ENCODE measurements around the gene ANKRD13C.

Gene ANKRD13C

DNA sequence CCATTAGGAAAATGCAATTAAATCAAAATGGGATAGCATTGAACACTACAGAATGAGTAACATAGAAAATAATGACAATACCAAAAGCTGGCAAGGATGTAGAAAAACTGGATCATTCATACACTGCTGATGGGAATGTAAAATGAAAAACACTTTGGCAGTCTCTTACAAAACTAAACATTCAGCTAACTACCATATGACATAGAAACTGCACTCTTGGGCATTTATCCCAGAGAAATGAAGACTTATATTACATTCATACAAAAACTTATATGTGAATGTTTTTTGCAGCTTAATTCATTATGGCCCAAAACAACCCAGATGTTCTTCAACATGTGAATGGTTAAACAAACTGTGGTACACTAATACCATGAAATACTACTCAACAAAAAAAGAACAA, 66.4 kb downstream of the ANKRD13C start:
- no peak for FAIRE-seq

DNA sequence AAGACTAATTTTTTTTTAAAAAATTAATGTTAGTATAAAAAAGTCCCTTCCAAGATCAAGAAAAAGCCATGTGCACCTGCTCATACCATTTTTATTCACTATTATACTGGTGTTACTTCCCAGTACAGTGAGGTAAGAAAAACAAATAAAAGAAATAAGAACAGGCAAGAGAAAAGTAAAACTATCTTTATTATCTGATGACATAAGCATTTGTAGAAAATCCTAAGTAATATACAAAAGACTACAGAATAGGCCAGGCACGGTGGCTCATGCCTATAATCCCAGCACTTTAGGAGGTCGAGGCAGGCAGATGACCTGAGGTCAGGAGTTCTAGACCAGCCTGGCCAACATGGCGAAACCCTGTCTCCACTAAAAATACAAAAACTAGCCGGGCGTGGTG, 68.1 kb downstream of the ANKRD13C start:
- no peak for FAIRE-seq

DNA sequence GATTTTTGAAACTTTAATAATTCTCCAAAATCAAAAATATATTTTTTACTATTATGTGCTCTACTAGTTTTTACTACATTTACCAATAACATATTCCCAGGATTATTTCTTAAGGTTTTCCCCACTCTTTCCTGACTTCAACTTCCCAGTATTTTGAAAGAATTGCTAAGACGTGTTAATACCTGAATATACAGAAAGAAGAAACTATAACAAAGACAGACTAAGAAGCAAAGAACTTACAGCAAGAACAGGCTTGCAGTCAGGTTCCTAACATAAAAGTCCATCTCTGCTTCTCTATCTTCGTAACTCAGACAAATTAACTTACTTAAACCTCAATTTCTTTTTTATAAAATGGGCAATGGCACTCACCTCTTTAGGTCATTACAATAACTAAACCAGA, 70.2 kb downstream of the ANKRD13C start:
- FAIRE-seq: no peak

DNA sequence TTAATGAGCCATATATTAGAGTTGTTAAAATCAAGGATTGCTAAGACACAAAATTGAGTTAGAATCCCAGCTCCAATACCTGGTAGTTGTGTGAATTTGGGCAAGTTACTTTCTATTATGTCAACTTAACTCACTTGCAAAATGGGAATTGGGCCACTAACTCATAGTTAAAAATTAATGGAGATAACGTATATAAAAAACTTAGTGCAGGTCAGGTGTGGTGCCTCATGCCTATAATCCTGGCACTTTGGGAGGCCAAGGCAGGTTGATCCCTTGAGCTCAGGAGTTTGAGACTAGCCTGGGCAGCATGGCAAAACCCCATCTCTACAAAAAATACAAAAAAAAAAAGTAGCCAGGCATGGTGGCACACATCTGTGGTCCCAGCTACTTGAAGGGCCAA, 75.8 kb downstream of the ANKRD13C start:
- FAIRE-seq: no peak

DNA sequence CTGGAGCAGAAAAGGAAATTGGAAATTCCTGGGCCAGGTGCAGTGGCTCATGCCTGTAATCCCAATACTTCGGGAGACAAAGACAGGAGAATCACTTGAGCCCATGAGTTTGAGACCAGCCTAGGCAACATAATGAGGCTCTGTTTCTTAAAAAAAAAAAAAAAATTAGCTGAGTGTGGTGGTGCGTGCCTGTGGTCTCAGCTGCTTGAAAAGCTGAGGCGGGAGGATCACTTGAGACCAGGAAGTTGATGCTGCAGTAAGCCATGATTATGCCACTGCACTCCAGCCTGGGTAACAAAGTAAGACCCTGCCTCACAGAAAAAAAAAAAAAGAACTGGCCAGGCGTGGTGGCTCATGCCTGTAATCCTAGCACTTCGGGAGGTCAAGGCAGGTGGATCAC, 76.6 kb downstream of the ANKRD13C start:
- no peak for FAIRE-seq

DNA sequence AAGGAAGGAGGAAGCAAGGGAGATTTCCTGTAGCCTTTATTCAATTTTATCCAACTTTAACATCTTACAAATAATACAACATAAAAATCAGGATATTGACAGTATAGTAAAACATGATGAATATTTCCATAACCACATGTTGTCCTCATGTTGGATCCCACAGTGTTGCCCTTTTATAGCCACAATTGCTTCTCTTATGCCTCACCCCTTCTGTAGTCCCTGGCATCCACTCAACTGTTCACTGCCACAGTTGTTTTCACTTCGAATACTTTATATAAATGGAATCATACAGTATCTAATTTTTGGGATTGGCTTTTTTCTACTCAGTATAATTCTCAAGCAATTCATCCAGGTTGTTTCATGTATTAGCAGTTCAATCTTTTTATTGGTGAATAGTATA, 88.6 kb downstream of the ANKRD13C start:
- FAIRE-seq: no peak

DNA sequence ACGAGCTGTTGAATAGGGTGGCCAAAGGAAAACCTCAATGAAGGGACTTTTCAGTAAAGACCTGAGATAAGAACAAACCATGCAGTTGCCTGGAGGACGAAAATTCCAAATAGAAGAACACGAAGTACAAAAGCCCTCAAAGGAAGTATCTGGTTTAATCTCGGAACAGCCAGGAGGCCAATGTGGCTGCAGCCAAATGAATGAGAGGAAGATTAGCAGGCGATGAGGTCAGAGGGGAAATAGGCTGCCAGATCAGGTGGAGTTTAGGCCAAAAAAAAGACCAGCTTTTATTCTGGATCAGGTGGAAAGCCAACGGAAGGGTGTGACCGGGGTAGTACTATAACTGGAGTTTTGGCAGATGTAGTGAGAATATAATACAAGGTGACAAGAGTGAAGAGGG, 89.7 kb downstream of the ANKRD13C start:
- FAIRE-seq: no peak

DNA sequence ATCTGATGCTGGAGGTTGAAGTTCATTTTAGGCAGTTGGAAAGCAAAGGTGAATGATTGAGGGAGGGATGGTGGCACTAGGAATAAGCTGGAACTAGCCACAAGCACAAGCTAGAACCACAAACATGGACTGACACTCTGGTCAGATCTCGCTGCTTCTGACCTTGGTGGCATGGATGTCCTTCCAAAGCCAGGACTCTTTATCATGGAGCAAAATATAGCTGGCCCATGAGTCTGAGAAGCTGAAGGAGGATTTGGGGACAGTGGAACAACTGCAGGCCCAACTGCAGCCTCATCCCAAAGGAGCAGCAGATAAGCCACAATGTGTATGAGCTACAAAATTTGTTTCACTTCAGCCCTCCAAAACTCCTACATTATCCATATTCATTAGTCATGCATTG, 97.9 kb downstream of the ANKRD13C start:
- FAIRE-seq: no peak

DNA sequence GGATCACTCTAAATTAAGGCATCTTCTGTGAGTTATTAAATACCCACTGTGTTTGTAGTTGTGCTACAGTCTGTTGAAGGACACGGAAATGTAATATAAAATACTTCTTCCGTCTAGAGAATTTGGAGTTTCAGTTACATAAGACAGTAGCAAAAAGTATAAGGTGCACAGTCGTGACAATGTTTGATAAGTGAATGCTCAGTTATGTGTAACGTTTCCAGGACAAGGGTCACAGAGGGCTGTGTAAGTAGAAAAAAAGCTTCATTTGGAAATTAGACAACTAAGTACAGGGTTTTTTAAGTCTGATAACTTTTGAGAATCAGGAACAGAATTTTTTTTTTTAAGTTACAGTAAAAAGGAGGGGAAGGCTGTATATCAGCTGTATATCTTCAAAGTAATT, 105.8 kb downstream of the ANKRD13C start:
- FAIRE-seq: no peak

DNA sequence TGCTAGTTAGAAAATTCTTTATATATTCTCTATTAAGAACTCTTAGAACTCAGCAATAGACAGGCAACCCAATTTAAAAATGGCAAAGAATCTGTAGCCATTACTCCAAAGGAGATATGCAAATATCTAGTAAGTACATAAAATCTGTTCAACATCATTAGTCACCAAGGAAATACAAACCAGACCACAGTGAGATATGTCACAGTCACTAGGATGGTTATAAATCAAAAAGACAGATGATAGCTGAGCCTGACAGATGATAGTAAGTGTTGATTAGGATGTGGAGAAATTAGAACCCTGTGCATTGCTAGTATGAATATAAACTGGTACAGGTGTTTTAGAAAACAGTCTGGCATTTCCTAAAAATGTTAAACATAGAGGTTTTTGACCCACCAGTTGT, 106.8 kb downstream of the ANKRD13C start:
- no peak for FAIRE-seq

DNA sequence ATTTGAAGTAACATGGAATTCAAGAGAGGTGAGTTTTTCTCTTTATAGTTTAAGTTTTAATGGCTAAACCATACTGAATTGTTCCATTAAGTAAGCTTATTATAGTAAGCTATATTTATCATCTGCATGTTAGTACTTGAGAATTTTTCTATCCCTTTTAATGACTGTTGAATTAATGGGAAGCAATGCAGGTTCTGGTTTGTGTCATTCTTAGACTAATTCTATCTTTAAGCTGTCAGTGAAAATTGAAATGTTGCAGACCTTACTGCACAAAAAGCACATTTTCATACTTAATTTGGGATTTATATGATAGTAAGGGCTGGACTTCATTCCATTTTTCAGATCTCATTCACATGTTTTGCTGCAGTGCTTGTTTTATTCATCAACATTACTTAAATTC, 107.4 kb downstream of the ANKRD13C start:
- peak; percentile 44 for FAIRE-seq

DNA sequence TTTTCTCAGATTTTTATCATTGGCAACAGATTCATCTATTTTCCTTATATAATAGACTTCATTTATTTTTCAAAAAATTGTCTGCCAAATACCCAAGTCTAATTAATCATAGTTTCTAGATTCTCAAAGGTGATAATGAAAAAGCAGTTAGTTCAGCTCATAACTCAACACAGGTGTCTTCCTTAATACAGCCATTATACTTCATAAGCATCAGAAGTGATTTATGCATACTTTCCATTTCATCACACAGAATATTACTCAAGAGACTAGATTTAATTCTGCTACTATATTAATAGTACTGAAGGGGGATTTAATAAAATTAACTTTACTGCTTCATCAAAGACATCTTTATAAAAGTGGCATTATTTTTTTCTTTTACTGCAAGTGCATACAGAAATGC, 114.6 kb downstream of the ANKRD13C start:
- FAIRE-seq: no peak

DNA sequence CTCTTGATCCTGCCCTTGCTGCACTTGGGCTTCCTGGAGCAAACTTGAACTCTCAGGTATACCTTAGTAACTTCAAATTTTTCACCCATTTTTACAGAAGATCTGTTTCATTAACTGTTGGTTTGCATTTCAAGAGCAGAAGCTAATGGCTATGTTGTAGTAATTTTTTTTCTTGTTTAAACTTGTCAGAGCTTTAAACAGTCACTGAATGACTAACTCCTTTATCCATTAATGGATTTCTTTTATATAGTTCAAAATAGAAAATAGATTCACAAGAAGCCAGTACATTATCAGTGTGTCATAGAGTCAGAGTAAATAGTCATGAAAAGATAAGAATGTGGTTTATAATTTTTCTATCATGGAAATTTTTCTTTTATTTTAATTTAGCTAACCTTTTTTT, 119.8 kb downstream of the ANKRD13C start:
- peak; percentile 78 for FAIRE-seq

DNA sequence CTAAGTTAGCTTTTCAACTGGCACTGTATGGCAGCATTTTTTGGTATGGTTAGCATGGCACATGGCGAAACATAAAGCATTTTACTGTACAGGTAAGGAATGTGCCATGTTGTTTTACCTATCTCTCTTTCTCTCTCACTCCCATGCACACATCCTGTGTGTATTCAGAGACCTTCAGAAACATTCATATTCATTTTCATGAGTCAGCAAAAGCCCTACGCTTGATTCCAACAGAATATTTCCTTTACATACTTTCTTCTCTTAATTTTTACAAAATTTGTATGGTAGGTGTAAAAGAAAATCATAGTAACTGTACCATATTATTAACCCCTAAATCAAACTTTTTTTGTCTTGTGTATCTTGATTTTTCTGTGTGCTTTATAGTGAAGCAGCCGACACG, 123.0 kb downstream of the ANKRD13C start:
- no peak for FAIRE-seq

DNA sequence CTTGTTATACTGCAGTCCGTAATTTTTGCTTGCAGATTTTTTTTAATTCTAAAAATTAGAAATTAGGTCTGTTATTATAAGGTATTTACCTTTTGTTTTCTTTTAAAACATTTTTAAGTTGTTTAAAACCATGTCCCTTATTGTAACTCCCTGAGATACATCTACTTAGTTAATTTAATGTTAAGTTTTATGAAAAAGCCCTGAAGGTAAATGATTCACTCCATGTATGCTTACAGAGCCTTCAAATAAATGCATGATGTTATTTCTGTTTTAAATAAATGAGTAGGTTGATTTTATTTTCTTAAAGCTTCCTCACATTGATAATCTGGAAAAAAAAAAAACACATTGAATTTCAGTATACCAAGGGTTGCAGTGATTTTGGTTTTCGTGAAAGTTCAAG, 125.9 kb downstream of the ANKRD13C start:
- FAIRE-seq: peak; percentile 42

DNA sequence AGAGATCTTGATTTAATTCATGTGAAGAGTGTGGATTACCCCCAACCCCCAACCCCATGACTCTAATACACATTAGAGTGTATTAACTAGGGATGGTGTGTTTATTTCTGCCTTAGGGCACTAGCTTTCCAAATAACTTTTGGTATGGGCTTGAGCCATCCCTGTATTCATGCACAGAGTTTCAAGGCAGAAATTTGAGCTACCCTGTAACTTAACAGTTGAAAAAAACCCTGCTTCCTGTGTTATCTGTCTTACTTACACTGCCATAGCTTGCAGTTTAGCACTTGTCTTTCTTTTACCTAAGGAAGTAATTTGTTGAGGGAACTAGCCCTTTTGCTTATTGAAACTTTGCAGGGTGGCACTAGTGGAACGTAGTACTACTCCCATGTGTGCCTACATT, 127.1 kb downstream of the ANKRD13C start:
- no peak for FAIRE-seq

DNA sequence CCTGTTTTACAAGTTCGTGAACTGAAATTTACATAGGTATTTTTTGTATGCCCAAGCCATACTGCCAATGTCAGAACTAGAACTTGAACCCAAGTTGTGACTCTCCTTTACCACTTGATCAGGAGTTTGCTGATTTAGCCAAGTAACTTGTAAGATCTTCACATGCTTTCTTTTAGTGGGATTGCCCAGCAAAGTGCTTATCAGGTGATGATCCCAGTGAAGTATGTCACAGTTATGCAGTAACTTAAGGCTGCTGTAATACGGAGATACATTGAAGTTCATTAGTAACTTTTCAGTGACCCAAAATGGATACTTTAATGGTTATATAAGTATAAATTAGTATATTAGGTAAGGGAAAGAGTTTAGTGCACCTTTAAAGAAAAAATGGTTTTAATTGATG, 129.6 kb downstream of the ANKRD13C start:
- no peak for FAIRE-seq

DNA sequence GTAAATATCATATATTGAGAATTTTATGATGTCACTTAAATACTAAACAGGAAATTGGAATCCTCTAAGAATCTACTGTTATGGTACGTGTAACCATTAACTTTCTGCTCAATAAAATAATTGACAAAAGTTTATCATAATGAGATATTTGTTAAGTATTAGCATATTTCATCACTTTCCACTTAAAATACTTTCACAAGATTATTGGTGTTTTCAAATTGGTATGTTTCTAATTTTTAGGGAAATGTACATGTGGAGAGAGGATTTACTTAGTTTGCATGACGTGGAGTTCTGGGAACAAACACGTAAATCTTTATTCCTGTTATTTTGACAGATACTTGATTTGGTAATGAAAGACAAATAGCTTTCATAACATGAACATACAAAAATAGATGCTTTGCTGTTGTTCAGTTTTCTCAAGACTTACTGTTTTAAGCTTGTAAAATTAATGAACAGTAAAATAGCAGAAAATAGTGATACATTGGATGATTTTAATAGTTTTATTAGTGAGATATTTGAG, 131.7 kb downstream of the ANKRD13C start:
- FAIRE-seq: no peak

DNA sequence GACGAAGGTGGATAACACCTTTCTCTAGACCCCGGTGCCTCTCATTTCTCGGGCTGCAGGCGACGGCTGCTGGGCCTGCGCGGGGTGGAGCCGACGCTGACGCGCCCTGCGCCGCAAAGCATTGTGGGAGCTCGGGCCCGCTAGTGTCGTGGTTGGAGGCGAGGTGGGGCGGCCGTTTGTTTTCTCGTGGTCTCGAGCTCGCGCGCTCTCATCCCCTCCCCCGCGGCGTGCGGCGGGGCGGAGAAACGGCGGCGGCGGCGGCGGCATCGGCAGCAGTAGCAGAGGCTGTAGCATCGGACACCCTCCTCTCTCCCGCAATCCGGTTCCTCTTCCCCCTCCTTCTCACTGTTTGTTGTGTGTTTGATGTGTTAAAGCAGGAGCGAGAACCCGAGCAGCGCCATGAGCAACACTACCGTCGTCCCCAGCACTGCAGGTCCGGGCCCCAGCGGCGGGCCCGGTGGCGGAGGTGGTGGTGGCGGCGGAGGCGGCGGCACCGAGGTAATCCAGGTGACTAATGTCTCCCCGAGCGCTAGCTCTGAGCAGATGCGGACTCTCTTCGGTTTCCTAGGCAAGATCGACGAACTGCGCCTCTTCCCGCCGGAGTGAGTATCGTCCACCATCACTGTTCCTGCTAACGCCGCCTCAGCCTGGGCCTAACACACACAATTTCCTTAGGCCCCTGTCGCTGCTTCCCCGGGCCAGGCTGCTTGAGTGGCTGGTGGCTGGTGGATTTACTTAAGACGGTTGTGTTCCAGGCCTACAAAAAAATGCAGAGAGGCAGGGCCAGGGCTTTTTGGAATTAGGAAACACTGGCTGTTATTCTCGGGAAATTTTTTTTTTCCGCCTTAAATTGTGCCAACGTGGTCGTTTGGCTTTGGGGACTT, 133.0 kb downstream of the ANKRD13C start, which contains the start of gene SRSF11:
Gene SRSF11, plus strand, starts transcription at position 143 of the 884 bp plus-strand sequence. Its CDS starts 257 bp downstream, at position 400.
- FAIRE-seq: peak; percentile 92

DNA sequence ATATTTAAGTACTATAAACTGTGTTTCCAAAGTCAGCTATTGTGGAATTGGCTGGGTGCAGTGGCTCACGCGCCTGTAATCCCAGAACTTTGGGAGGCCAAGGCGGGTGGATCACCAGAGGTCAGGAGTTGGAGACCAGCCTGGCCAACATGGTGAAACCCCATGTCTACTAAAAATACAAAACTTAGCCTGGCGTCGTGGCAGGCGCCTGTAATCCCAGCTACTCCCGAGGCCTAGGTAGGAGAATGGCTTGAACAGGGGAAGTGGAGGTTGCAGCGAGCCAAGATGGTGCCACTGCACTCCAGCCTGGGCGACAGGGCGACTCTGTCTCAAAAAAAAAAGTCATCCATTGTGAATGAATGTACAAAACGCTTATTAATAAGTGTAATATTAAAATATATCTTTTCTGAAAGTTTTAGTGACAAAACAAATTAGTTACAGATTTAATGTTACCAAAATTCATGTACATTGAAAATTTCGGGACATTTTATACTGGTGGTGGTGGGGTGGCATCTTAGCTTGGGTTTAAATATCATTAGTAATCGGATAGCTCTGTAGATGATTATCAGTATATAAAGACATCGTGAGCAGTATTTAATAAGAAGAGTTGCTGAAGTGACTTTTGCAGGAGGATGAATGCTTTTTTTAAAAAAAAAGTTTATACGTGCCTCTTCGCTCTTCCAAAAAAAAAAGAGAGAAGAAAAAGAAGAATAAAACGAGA, 133.8 kb downstream of the ANKRD13C start:
- FAIRE-seq: no peak

DNA sequence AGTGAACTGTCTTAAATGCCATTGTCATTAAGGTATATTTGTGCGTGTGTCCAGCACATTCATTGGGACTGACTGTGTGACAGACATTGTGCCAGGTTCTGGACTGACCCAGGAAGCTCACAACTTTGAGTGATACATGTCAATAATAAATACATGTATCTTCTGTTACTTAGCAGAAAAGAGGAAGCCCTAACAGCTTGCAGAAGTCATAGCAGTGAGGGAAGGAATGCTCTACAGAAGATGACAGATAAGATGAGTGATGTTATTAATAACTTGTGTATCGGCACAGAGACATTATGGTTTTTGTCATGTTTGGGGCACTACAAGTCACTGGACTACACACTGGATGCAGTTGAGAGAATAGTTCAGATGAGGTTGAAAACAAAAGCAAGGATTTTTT, 134.5 kb downstream of the ANKRD13C start:
- FAIRE-seq: no peak

DNA sequence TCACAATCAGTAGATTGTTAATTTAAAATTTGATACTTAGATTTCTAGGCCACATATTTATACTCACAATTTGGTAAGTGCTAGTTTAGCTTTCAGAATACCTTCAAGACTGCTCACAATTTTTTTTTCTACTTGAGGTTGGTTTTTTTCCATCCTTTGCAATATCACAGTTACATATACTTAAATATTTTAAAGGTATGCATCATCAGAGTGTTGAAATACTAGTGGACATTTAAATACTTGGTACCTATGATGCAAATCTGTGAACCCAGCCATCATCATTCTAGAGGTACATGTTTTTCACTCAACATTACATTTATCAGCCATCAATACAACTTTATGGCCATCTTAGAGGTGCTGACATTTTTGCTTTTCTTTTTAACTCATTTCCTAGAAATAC, 143.0 kb downstream of the ANKRD13C start:
- FAIRE-seq: no peak

DNA sequence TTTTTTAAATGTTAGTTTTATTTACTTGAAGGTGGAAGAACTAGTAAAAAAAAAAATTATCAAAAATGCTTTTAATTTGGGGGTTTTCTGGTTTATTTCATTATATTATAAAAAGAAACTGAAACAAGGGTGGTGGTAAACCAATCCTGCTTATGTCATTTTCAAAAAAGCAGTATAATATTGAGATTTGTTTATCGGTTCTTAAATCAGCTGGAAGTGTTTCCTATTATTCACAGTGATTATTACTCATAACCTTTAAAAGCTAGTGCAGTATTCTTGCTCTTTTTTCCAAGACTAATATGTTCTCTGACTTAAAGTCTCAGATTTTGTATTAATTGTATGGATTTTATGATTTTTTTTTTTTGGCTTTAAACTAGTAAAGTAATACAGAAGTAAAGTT, 143.7 kb downstream of the ANKRD13C start:
- peak; percentile 8 for FAIRE-seq

All from G401.6 (cell line).